HepG2 (cell line): ENCODE results near the gene MRPL28. TPM values are rescaled to one million over a fixed set of nuclear protein-coding genes. Genes with fewer than 3 reads are reported as not detected.

Experiments used
- ARNT2 ChIP-seq: sonication (generic); formaldehyde crosslinking; IDR thresholded peaks from 2 replicates; pipeline ENCODE4 v1.8.0; 2022; ENCODE audit warnings: mild to moderate bottlenecking, low read depth, missing genetic modification reagents, moderate library complexity
- CBX1 ChIP-seq: IDR thresholded peaks from one replicate; pipeline ENCODE4 v1.6.1; 2016; ENCODE audit warnings: antibody characterized with exemption, low read depth
- CREB3 ChIP-seq: sonication (generic); formaldehyde crosslinking; IDR thresholded peaks from 2 replicates; pipeline ENCODE4 v1.5.0; 2020; ENCODE audit warnings: missing genetic modification reagents
- ERF ChIP-seq: IDR thresholded peaks from 2 replicates; pipeline ENCODE4 v1.6.1; 2018; ENCODE audit warnings: missing biosample characterization, missing genetic modification reagents
- FOXC1 ChIP-seq: sonication (generic); formaldehyde crosslinking; IDR thresholded peaks from 2 replicates; pipeline ENCODE4 v1.8.0; 2022; ENCODE audit warnings: mild to moderate bottlenecking, missing genetic modification reagents, borderline replicate concordance
- HNRNPL ChIP-seq: fragments of 200-400 bp; formaldehyde crosslinking; IDR thresholded peaks from 2 replicates; pipeline ENCODE4 v1.6.1; 2017; ENCODE audit warnings: mild to moderate bottlenecking, low read depth, low read length
- JARID2 ChIP-seq: sonication (generic); formaldehyde crosslinking; IDR thresholded peaks from 2 replicates; pipeline ENCODE4 v1.8.1; 2023; ENCODE audit warnings: missing genetic modification reagents, inconsistent platforms; ENCODE audit not compliant: insufficient replicate concordance
- PHF21A ChIP-seq: sonication (generic); formaldehyde crosslinking; IDR thresholded peaks from 2 replicates; pipeline ENCODE4 v1.5.0; 2020; ENCODE audit warnings: mild to moderate bottlenecking, missing genetic modification reagents
- PRDM10 ChIP-seq: sonication (generic); formaldehyde crosslinking; IDR thresholded peaks from 2 replicates; pipeline ENCODE4 v1.4.0; 2020; ENCODE audit warnings: low read depth, missing genetic modification reagents
- PRDM15 ChIP-seq: sonication (generic); formaldehyde crosslinking; IDR thresholded peaks from 2 replicates; pipeline ENCODE4 v1.4.0; 2020; ENCODE audit warnings: missing genetic modification reagents
- SETDB1 ChIP-seq: sonication (generic); formaldehyde crosslinking; IDR thresholded peaks from 2 replicates; pipeline ENCODE4 v1.5.1; 2020; ENCODE audit warnings: missing genetic modification reagents, mild to moderate bottlenecking, borderline replicate concordance
- SRSF1 ChIP-seq: fragments of 200-400 bp; formaldehyde crosslinking; optimal IDR thresholded peaks from 2 replicates; pipeline ENCODE3; 2017; ENCODE audit warnings: mild to moderate bottlenecking, low read depth, low read length, moderate library complexity
- TEAD2 ChIP-seq: sonication (generic); formaldehyde crosslinking; IDR thresholded peaks from 2 replicates; pipeline ENCODE4 v1.9.0; 2021; ENCODE audit warnings: missing genetic modification reagents
- USF2 ChIP-seq, 2 experiments: sonication (generic) in 1 of 2; formaldehyde crosslinking in 1 of 2; IDR thresholded peaks; 2 replicates each; pipeline versions ENCODE4 v1.5.1 to v1.6.1; 2011 to 2020; ENCODE audit warnings: borderline replicate concordance in 1 of 2, low read depth in 1 of 2, low read length in 1 of 2, mild to moderate bottlenecking in 1 of 2, missing genetic modification reagents in 1 of 2, moderate library complexity in 1 of 2
- ZNF337 ChIP-seq: sonication (generic); formaldehyde crosslinking; IDR thresholded peaks from 2 replicates; pipeline ENCODE4 v1.5.1; 2020; ENCODE audit warnings: missing genetic modification reagents, low read depth, mild to moderate bottlenecking, borderline replicate concordance
- ZNF616 ChIP-seq: sonication (generic); formaldehyde crosslinking; IDR thresholded peaks from 2 replicates; pipeline ENCODE4 v1.5.0; 2020; ENCODE audit warnings: low read depth, mild to moderate bottlenecking, missing genetic modification reagents
- polyA plus RNA-seq, 8 experiments: library from polyadenylated mRNA; depleted of rRNA in 3 of 8; stranded (reverse) in 7 of 8; unstranded in 1 of 8; fragments of >200 nt; fragmentation: Illumina TruSeq in 4 of 8; extraction: Trizol in 4 of 8; gene quantifications; 2 replicates each; pipeline versions ENCODE4 v1.2.1 to v1.2.3, GENCODE V29; 2011 to 2016; ENCODE audit warnings: low read depth in 4 of 8, missing spikeins in 1 of 8, mixed read lengths in 1 of 8; ENCODE audit not compliant: insufficient read depth in 1 of 8
- total RNA-seq, 5 experiments: library from RNA; depleted of rRNA; stranded (reverse); fragments of >200 nt; fragmentation: Illumina TruSeq; extraction: Trizol; gene quantifications; 2 replicates each; pipeline ENCODE4 v1.2.3, GENCODE V29; 2016; ENCODE audit warnings: low read depth in 1 of 5

MRPL28 gene
- total and polyA plus RNA-seq, 2 of the 13 experiments (the other 11 are each of a cell fraction or from before 2014, with no cell fraction given), result 114 to 135 TPM

DNA sequence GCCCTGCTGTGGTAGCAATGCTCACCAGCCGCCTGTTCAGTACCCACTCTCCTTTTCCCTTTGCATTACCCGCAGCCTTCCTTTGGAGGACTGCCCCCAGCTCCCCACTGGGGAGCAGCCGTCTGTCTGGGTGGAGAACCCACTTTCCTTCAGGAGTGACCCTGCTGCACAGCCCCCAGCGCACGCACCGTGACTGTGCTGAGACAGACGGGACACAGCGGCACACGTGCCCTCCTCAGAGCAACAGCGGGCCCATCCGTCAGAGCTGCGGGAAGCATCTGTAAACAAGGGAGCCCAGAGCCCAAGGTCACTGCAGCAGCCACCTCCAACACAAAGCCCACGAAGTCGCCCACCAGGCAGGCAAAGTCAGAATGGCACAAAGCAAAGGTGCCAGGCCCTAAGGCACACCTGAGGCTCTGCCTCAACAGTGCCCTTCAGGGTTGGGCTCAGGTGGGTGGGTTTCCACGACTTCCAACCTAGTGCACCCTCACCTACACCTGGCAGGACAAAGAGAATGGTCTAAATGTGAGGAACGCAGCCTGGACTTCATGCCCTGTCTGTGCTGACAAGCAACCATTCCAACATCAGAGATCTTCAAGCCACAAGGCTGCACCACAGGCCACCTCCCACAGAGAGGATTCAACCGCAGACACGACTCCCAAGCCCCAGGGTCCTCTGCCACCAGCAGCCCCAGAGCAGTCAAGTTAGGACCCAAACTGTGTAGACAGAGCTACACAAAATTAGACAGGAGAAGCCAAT, 27.7 kb downstream of the MRPL28 start (continued):
- TF ChIP-seq PRDM15 (CRISPR knock-in tag) (no peak), TEAD2 (CRISPR knock-in tag) (no peak), SETDB1 (no peak), CBX1 (peak; percentile 83), HNRNPL (peak; percentile 96), ZNF616 (no peak), ZNF337 (CRISPR knock-in tag) (0 out of 2 replicates have a peak, but pooled peaks have one; percentile 53), PRDM10 (CRISPR knock-in tag) (no peak), ERF (peak; percentile 67; the same call in 1 of the 2 replicates), USF2 (IDR thresholded peaks at IDR 0.05; ENCODE audit: low read depth, low read length) (peak; percentile 41; the same call in 1 of the 2 replicates), USF2 (CRISPR knock-in tag; IDR thresholded peaks at IDR 0.05; ENCODE audit: borderline replicate concordance) (peak; percentile 74; the same call in 1 of the 2 replicates), FOXC1 (CRISPR knock-in tag) (0 out of 2 replicates have a peak, but pooled peaks have one; percentile 11), CREB3 (CRISPR knock-in tag) (no peak), JARID2 (CRISPR knock-in tag) (no peak), PHF21A (peak; percentile 76), ARNT2 (CRISPR knock-in tag) (peak; percentile 78), SRSF1 (peak; percentile 30)
